DOHH2 (cell line): ENCODE data around the gene GNL3.

Source experiments
- H3F3A ChIP-seq: fragments of 200-600 bp; sonication (generic), shearing (Covaris generic); 2 replicates; pipeline ENCODE4 v1.6.0; 2016; ENCODE audit warnings: antibody characterized with exemption, mild to moderate bottlenecking; ENCODE audit not compliant: control insufficient read depth, insufficient read depth
- H3K27ac ChIP-seq: fragments of 200-600 bp; sonication (generic); 2 replicates; pipeline ENCODE4 v1.5.1; 2014; ENCODE audit warnings: low read depth, mild to moderate bottlenecking, low read length, moderate library complexity
- H3K27me3 ChIP-seq: fragments of 200-600 bp; sonication (generic); 2 replicates; pipeline ENCODE4 v1.6.1; 2014; ENCODE audit warnings: mild to moderate bottlenecking, low read length, mixed read lengths; ENCODE audit not compliant: control insufficient read depth
- H3K36me3 ChIP-seq: fragments of 200-600 bp; sonication (generic); 2 replicates; pipeline ENCODE4 v1.6.1; 2014; ENCODE audit warnings: mild to moderate bottlenecking, low read length, moderate library complexity, mixed read lengths; ENCODE audit not compliant: control insufficient read depth
- H3K4me1 ChIP-seq: fragments of 200-600 bp; sonication (generic); 2 replicates; pipeline ENCODE4 v1.6.1; 2014; ENCODE audit warnings: mild to moderate bottlenecking, low read length, mixed read lengths; ENCODE audit not compliant: control insufficient read depth
- H3K4me2 ChIP-seq: fragments of 200-600 bp; sonication (generic); 2 replicates; pipeline ENCODE4 v1.6.0; 2014; ENCODE audit warnings: mild to moderate bottlenecking, low read length, moderate library complexity
- H3K4me3 ChIP-seq: fragments of 200-600 bp; sonication (generic); 2 replicates; pipeline ENCODE4 v1.5.1; 2014; ENCODE audit warnings: mild to moderate bottlenecking, low read length, mixed read lengths
- H3K79me2 ChIP-seq: fragments of 200-600 bp; sonication (generic); 2 replicates; pipeline ENCODE4 v1.6.1; 2014; ENCODE audit warnings: mild to moderate bottlenecking, low read length, mixed read lengths; ENCODE audit not compliant: control insufficient read depth
- H3K9me2 ChIP-seq: fragments of 200-600 bp; sonication (generic); replicated peaks from 2 replicates; pipeline ENCODE4 v1.6.1; 2014; ENCODE audit warnings: mild to moderate bottlenecking, low read length, mixed read lengths; ENCODE audit not compliant: control insufficient read depth
- H3K9me3 ChIP-seq: fragments of 200-600 bp; sonication (generic); 2 replicates; pipeline ENCODE4 v1.6.1; 2014; ENCODE audit warnings: antibody characterized with exemption, low read length, mixed read lengths; ENCODE audit not compliant: control insufficient read depth, insufficient read depth
- H4K20me1 ChIP-seq: fragments of 200-600 bp; sonication (generic); 2 replicates; pipeline ENCODE4 v1.6.0; 2014; ENCODE audit warnings: low read depth, mild to moderate bottlenecking, antibody characterized with exemption, low read length, moderate library complexity; ENCODE audit not compliant: control insufficient read depth, insufficient read depth
- EZH2phosphoT487 ChIP-seq: fragments of 200-600 bp; sonication (generic); IDR thresholded peaks from 2 replicates; pipeline ENCODE4 v1.6.1; 2017; ENCODE audit warnings: borderline replicate concordance, mild to moderate bottlenecking, antibody characterized with exemption, low read length, moderate library complexity, mixed read lengths
- TF ChIP-seq, protein P1 (sequence below): fragments of 200-600 bp; sonication (generic); IDR thresholded peaks from one replicate; pipeline ENCODE4 v1.5.1; 2014; ENCODE audit warnings: antibody characterized with exemption, mild to moderate bottlenecking, low read depth, low read length; ENCODE audit not compliant: poor library complexity, severe bottlenecking

GNL3 gene

GRCh38 chr3:52684184-52684583 lies 1.6 kb upstream of the GNL3 start:
- Histone ChIP-seq H3K27ac (0 out of 2 replicates have a peak overlapping the region, but pooled peaks have one; percentile 80), H4K20me1 (peaks cover 26% of the 10 kb centered on the region), H3K4me1 (peaks cover 44% of the 10 kb centered on the region), H3F3A (peaks cover 27% of the 10 kb centered on the region), H3K27me3 (no peaks in the 10 kb centered on the region), H3K4me3 (peak overlapping the region; percentile 98), H3K79me2 (peaks cover 95% of the 10 kb centered on the region), H3K4me2 (peak overlapping the region; percentile 89), H3K9me2 (no peaks in the 10 kb centered on the region), H3K36me3 (peaks cover 82% of the 10 kb centered on the region), H3K9me3 (no peaks in the 10 kb centered on the region)
- no peak for TF ChIP-seq EZH2phosphoT487
- TF ChIP-seq, protein P1, sequence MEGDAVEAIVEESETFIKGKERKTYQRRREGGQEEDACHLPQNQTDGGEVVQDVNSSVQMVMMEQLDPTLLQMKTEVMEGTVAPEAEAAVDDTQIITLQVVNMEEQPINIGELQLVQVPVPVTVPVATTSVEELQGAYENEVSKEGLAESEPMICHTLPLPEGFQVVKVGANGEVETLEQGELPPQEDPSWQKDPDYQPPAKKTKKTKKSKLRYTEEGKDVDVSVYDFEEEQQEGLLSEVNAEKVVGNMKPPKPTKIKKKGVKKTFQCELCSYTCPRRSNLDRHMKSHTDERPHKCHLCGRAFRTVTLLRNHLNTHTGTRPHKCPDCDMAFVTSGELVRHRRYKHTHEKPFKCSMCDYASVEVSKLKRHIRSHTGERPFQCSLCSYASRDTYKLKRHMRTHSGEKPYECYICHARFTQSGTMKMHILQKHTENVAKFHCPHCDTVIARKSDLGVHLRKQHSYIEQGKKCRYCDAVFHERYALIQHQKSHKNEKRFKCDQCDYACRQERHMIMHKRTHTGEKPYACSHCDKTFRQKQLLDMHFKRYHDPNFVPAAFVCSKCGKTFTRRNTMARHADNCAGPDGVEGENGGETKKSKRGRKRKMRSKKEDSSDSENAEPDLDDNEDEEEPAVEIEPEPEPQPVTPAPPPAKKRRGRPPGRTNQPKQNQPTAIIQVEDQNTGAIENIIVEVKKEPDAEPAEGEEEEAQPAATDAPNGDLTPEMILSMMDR, result no peak

DNA sequence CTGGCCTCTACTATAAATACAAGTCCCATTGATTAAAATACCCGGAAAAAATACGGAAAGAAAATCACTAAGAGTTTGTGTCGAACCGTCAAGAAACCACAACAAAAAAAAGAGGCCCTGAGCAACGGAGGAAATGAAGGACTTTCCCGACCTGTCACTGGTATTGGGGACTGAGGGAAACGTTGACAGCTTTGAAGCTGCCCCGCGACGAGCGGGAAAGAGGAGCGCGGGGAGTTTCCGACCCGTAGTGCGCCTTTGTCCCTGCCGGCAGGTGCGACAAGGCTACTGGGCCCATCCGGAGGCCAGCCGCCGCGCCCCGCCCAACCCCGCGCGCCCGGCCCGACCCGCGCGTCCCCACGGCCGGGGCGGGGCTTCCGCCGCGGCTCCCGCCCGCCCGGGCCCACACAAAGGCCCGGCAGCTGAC lies 535 bp upstream of the GNL3 start:
- H3K79me2 ChIP-seq, result peaks cover 96% of the 10 kb centered on the region
- H3K9me2 ChIP-seq, result no peaks in the 10 kb centered on the region
- H3K36me3 ChIP-seq, result peaks cover 82% of the 10 kb centered on the region
- no peaks in the 10 kb centered on the region for H3K27me3 ChIP-seq
- no peak for TF ChIP-seq EZH2phosphoT487
- TF ChIP-seq, protein P1, result no peak
- H3K4me3 ChIP-seq, result peak overlapping the region; percentile 98
- H3K9me3 ChIP-seq, result no peaks in the 10 kb centered on the region
- H4K20me1 ChIP-seq, result peaks cover 29% of the 10 kb centered on the region
- H3K4me1 ChIP-seq, result peaks cover 47% of the 10 kb centered on the region
- H3K27ac ChIP-seq, result peak overlapping the region; percentile 80
- H3K4me2 ChIP-seq, result peak overlapping the region; percentile 89
- peaks cover 33% of the 10 kb centered on the region for H3F3A ChIP-seq

- Histone ChIP-seq H3F3A (peaks cover 60% of the 10 kb centered on the region), H3K4me3 (no peak overlapping the region), H3K36me3 (peaks cover 87% of the 10 kb centered on the region), H3K9me2 (no peaks in the 10 kb centered on the region), H4K20me1 (peaks cover 29% of the 10 kb centered on the region), H3K79me2 (peaks cover 78% of the 10 kb centered on the region), H3K27ac (no peak overlapping the region), H3K4me1 (peaks cover 43% of the 10 kb centered on the region), H3K9me3 (no peaks in the 10 kb centered on the region), H3K27me3 (no peaks in the 10 kb centered on the region), H3K4me2 (peak overlapping the region; percentile 96)
- TF ChIP-seq, protein P1, result no peak
- TF ChIP-seq EZH2phosphoT487, result no peak
Observed at GRCh38 chr3:52688266-52688665, 2.4 kb downstream of the GNL3 start.
